Upper lobe of right lung (tissue), 1 donor: ENCODE results near the gene RGS11. TPM values are rescaled to one million over a fixed set of nuclear protein-coding genes. Genes with fewer than 3 reads are reported as not detected.

Experiments
- ATAC-seq: fragments of 200-7000 bp; cut with Tn5 transposase; one replicate; pipeline ENCODE4 v1.9.1; 2020; ENCODE audit warnings: mild to moderate bottlenecking, moderate library complexity
- DNase-seq: peaks from one replicate; pipeline ENCODE4 v3.0.0-alpha.2; 2020
- H3K27ac ChIP-seq: fragments of 200-600 bp; one replicate; pipeline ENCODE4 v1.8.0; 2022
- H3K27me3 ChIP-seq: fragments of 200-600 bp; one replicate; pipeline ENCODE4 v1.8.0; 2022; ENCODE audit warnings: mild to moderate bottlenecking
- H3K36me3 ChIP-seq: fragments of 200-600 bp; one replicate; pipeline ENCODE4 v1.8.0; 2022
- H3K4me1 ChIP-seq: fragments of 200-600 bp; one replicate; pipeline ENCODE4 v1.8.0; 2022
- H3K4me3 ChIP-seq: fragments of 200-600 bp; one replicate; pipeline ENCODE4 v1.8.0; 2022; ENCODE audit warnings: mild to moderate bottlenecking
- H3K9me3 ChIP-seq: fragments of 200-600 bp; one replicate; pipeline ENCODE4 v1.8.0; 2022
- intact Hi-C: fragments of 100-400 bp; cut with DNase I; formaldehyde crosslinking; loops from one replicate; pipeline ENCODE4 v1.11.0; 2022
- total RNA-seq: library from RNA; stranded (reverse); fragmentation: NEBNext Ultra II Directional; extraction: Animal tissue kit (Norgen Biotek cat#: 25700); gene quantifications from one replicate; pipeline ENCODE4 v1.2.1, GENCODE V29; 2021
- TF ChIP-seq, protein P1 (sequence below): fragments of 200-600 bp; IDR thresholded peaks from one replicate; pipeline ENCODE4 v1.8.0; 2022; ENCODE audit warnings: antibody characterized with exemption
- donor health status: DM: no; HTN: yes; CAD: no; lungs with severe emphysema.

Gene RGS11
- total RNA-seq, 1 donor from 2014 or later = 7.8 TPM

DNA sequence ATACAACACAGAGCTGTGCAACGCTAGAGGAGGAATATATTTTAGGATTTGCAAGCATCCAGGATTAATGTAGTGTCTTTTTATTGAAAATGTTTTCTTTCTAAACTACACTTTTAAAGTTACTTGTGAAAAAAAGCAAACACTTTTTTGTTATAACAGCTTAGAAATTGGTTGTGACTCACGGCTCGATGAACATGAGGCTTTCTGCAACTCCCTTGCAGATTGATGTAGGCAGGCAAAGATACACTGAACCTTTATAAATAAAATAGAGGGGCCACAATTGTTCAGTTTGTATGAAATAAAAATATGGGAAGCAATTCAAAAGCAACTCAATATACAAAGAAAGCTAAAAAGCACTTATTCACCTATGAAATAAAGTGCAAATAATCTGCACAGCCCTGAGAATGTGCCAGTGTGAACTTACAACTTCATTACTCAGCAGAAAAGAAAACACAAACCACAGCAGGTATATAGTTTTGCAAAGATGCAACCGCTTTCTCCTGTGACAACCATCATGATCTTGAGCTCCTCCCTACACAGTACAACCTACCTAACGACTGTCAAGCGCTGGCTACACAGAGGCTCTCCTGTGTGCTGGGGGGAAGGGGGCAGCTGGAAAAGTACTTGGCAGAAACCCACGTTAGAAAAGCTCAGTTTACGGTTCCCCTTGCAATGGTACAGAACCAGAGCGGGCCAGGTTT lies 47.4 kb downstream of the RGS11 start:
- peak; percentile 1 for ATAC-seq

GRCh38 chr16:220021-220420 lies 55.7 kb downstream of the RGS11 start:
- Histone ChIP-seq H3K4me3 (no peak overlapping the region), H3K9me3 (no peaks in the 10 kb centered on the region), H3K4me1 (no peaks in the 10 kb centered on the region), H3K27ac (no peak overlapping the region), H3K36me3 (peaks cover 100% of the 10 kb centered on the region), H3K27me3 (no peaks in the 10 kb centered on the region)
- TF ChIP-seq, protein P1, sequence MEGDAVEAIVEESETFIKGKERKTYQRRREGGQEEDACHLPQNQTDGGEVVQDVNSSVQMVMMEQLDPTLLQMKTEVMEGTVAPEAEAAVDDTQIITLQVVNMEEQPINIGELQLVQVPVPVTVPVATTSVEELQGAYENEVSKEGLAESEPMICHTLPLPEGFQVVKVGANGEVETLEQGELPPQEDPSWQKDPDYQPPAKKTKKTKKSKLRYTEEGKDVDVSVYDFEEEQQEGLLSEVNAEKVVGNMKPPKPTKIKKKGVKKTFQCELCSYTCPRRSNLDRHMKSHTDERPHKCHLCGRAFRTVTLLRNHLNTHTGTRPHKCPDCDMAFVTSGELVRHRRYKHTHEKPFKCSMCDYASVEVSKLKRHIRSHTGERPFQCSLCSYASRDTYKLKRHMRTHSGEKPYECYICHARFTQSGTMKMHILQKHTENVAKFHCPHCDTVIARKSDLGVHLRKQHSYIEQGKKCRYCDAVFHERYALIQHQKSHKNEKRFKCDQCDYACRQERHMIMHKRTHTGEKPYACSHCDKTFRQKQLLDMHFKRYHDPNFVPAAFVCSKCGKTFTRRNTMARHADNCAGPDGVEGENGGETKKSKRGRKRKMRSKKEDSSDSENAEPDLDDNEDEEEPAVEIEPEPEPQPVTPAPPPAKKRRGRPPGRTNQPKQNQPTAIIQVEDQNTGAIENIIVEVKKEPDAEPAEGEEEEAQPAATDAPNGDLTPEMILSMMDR = no peak
- intact Hi-C loops = no loop called here
- DNase-seq = no peak
- no peak for ATAC-seq

More for the DNA sequence above, 47.4 kb downstream of the RGS11 start:
- peak overlapping the region; percentile 96 for H3K27ac ChIP-seq
- H3K4me3 ChIP-seq = peak overlapping the region; percentile 96
- H3K9me3 ChIP-seq = no peaks in the 10 kb centered on the region
- H3K27me3 ChIP-seq = no peaks in the 10 kb centered on the region
- DNase-seq = no peak
- intact Hi-C loops = no loop called here
- H3K4me1 ChIP-seq = peaks cover 11% of the 10 kb centered on the region
- TF ChIP-seq, protein P1 = no peak
- peaks cover 47% of the 10 kb centered on the region for H3K36me3 ChIP-seq

Other genes with a start within 250 kb of the RGS11 start
- 12.0 TPM for gene POLR3K, start 222.3 kb downstream of the RGS11 start, total RNA-seq
- 11.6 TPM for gene SNRNP25, start 222.1 kb downstream of the RGS11 start, total RNA-seq
- 48.4 TPM for gene RHBDF1, start 203.3 kb downstream of the RGS11 start, total RNA-seq
- 42.5 TPM for gene MPG, start 197.7 kb downstream of the RGS11 start, total RNA-seq
- 30.6 TPM for gene NPRL3, start 137.3 kb downstream of the RGS11 start, total RNA-seq
- gene HBZ, start 123.3 kb downstream of the RGS11 start, total RNA-seq = not detected
- gene HBM, start 110.0 kb downstream of the RGS11 start, total RNA-seq = not detected
- gene HBA2, start 103.1 kb downstream of the RGS11 start, total RNA-seq = 248 TPM
- gene HBA1, start 99.3 kb downstream of the RGS11 start, total RNA-seq = 241 TPM
- gene HBQ1, start 95.5 kb downstream of the RGS11 start, total RNA-seq = not detected
- 78.8 TPM for gene LUC7L, start 46.5 kb downstream of the RGS11 start, total RNA-seq
- 56.0 TPM for gene FAM234A, start 41.1 kb downstream of the RGS11 start, total RNA-seq
- gene ARHGDIG, start 4.6 kb upstream of the RGS11 start, total RNA-seq = 1.3 TPM
- 0.96 TPM for gene PDIA2, start 7.2 kb upstream of the RGS11 start, total RNA-seq
- gene AXIN1, start 76.8 kb upstream of the RGS11 start, total RNA-seq = 28.9 TPM
- gene MRPL28, start 94.6 kb upstream of the RGS11 start, total RNA-seq = 39.0 TPM
- gene PGAP6, start 106.0 kb upstream of the RGS11 start, total RNA-seq = 65.2 TPM
- 45.6 TPM for gene NME4, start 121.3 kb upstream of the RGS11 start, total RNA-seq
- 14.2 TPM for gene DECR2, start 125.9 kb upstream of the RGS11 start, total RNA-seq
- gene RAB11FIP3, start 149.7 kb upstream of the RGS11 start, total RNA-seq = 44.1 TPM